Fibroblast of mammary gland (primary cell): Measurements from ENCODE around the gene ICE1.

Experiments
- DNase-seq: peaks from one replicate; pipeline ENCODE4 v3.0.0-alpha.2; 2010; ENCODE audit warnings: low read depth
- H3K4me3 ChIP-seq: 2 replicates; pipeline ENCODE4 v1.5.1; 2011; ENCODE audit warnings: low read depth, mild to moderate bottlenecking, low read length, moderate library complexity; ENCODE audit not compliant: control insufficient read depth
- CTCF ChIP-seq: conservative IDR thresholded peaks from 2 replicates; pipeline ENCODE4 v1.5.1; 2011; ENCODE audit warnings: low read depth, low read length, inconsistent platforms; ENCODE audit not compliant: control insufficient read depth, insufficient read depth

The ICE1 gene

DNA sequence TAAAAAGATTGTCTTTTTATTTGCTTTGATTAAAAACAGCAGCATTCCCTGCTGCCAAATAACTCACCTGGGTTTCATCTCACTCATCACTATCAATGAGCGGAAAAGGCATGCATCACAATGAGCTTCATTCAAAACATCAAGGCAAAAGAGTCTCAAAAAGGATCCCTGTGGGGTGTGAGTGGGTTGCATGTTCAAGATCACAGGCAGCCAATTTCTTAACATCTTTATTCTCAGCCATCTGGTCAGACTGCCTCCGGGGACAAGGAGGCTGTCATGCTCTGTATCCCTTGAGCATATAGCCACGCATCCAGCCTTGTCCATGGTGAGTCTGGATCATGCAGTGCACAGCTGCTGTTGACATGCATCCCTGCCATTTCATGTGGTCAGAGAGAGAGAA is 117.1 kb downstream of the ICE1 start:
- TF ChIP-seq CTCF, result no peak
- no peak for DNase-seq
- no peak overlapping the region for H3K4me3 ChIP-seq
